PC-3 (cell line): ENCODE measurements around the gene IL20. TPM values are rescaled to one million over a fixed set of nuclear protein-coding genes. Genes with fewer than 3 reads are reported as not detected.

ENCODE experiments used
- ATAC-seq: fragments of 200-7000 bp; cut with Tn5 transposase; 2 replicates; pipeline ENCODE4 v1.9.1; 2020; ENCODE audit warnings: mild to moderate bottlenecking, moderate library complexity
- BruUV-seq: library from RNA; stranded (reverse); fragments of 400-500 nt; replicated peaks from 2 replicates; lab custom pipeline; 2021; lab: Mats Ljungman, UMichigan
- CTCF ChIA-PET: fragments of 300-600 bp; sonication (Branson Sonifier 250); formaldehyde crosslinking; loops from one replicate; lab custom pipeline; 2022; ENCODE audit warnings: antibody characterized with exemption; lab: Charles Lee
- POLR2A ChIA-PET: fragments of 300-600 bp; sonication (Branson Sonifier 250); formaldehyde crosslinking; loops from one replicate; lab custom pipeline; 2022; ENCODE audit warnings: antibody characterized with exemption; ENCODE audit not compliant: unreplicated experiment; lab: Charles Lee
- DNase-seq: peaks from one replicate; pipeline ENCODE4 v3.0.0-alpha.2; 2015
- H2AFZ ChIP-seq: fragments of 300-600 bp; sonication (generic); 2 replicates; pipeline ENCODE4 v1.6.0; 2016; ENCODE audit warnings: antibody characterized with exemption, low read length
- H3F3A ChIP-seq: fragments of 300-600 bp; sonication (generic); one replicate; pipeline ENCODE4 v1.6.0; 2017; ENCODE audit warnings: antibody characterized with exemption, low read length, control low read depth, mild to moderate bottlenecking; ENCODE audit not compliant: unreplicated experiment
- H3K27ac ChIP-seq: fragments of 300-600 bp; sonication (generic); 2 replicates; pipeline ENCODE4 v1.5.1; 2016; ENCODE audit warnings: mild to moderate bottlenecking, low read length
- H3K27me3 ChIP-seq: fragments of 300-600 bp; sonication (generic); 2 replicates; pipeline ENCODE4 v1.6.1; 2016; ENCODE audit warnings: low read length, mixed read lengths
- H3K36me3 ChIP-seq: fragments of 300-600 bp; sonication (generic); 2 replicates; pipeline ENCODE4 v1.6.1; 2016; ENCODE audit warnings: low read depth, mixed run types, low read length, mixed read lengths
- H3K4me1 ChIP-seq: fragments of 300-600 bp; sonication (generic); 2 replicates; pipeline ENCODE4 v1.5.1; 2016; ENCODE audit warnings: low read length; ENCODE audit not compliant: insufficient read depth
- H3K4me2 ChIP-seq: fragments of 300-600 bp; sonication (generic); 2 replicates; pipeline ENCODE4 v1.6.0; 2016; ENCODE audit warnings: low read length
- H3K4me3 ChIP-seq: fragments of 300-600 bp; sonication (generic); 2 replicates; pipeline ENCODE4 v1.5.1; 2016; ENCODE audit warnings: mild to moderate bottlenecking, low read length, mixed read lengths
- H3K79me2 ChIP-seq: fragments of 300-600 bp; sonication (generic); 2 replicates; pipeline ENCODE4 v1.6.1; 2017; ENCODE audit warnings: low read length, mixed read lengths
- H3K9ac ChIP-seq: fragments of 300-600 bp; sonication (generic); 2 replicates; pipeline ENCODE4 v1.6.0; 2016; ENCODE audit warnings: mild to moderate bottlenecking, low read length
- H3K9me2 ChIP-seq: fragments of 300-600 bp; sonication (generic); replicated peaks from 2 replicates; pipeline ENCODE4 v1.6.1; 2016; ENCODE audit warnings: mixed run types, low read length, mixed read lengths
- H3K9me3 ChIP-seq: fragments of 300-600 bp; sonication (generic); 2 replicates; pipeline ENCODE4 v1.6.1; 2016; ENCODE audit warnings: low read length, mixed read lengths
- H4K20me1 ChIP-seq: fragments of 300-600 bp; sonication (generic); 2 replicates; pipeline ENCODE4 v1.6.1; 2016; ENCODE audit warnings: low read length, mixed read lengths
- CTCF ChIP-seq: fragments of 300-600 bp; sonication (generic); conservative IDR thresholded peaks from 2 replicates; pipeline ENCODE4 v1.5.1; 2017; ENCODE audit warnings: antibody characterized with exemption, low read depth, mild to moderate bottlenecking, low read length
- EZH2 ChIP-seq: fragments of 300-600 bp; sonication (generic); IDR thresholded peaks from one replicate; pipeline ENCODE4 v1.6.1; 2017; ENCODE audit warnings: antibody characterized with exemption, mild to moderate bottlenecking, low read length; ENCODE audit not compliant: unreplicated experiment
- EZH2phosphoT487 ChIP-seq: fragments of 300-600 bp; sonication (generic); IDR thresholded peaks from 2 replicates; pipeline ENCODE4 v1.6.1; 2018; ENCODE audit warnings: mild to moderate bottlenecking, antibody characterized with exemption, low read length, borderline replicate concordance
- intact Hi-C: fragments of 100-400 bp; cut with micrococcal nuclease; formaldehyde crosslinking; loops from 2 replicates; pipeline ENCODE4 v1.9.0; 2023
- total RNA-seq: library from RNA; depleted of rRNA; stranded (reverse); fragments of >200 nt; gene quantifications from 2 replicates; pipeline ENCODE4 v1.2.3, GENCODE V29; 2014

IL20 gene
- total RNA-seq, 1 experiment from 2014 or later, result not detected

DNA sequence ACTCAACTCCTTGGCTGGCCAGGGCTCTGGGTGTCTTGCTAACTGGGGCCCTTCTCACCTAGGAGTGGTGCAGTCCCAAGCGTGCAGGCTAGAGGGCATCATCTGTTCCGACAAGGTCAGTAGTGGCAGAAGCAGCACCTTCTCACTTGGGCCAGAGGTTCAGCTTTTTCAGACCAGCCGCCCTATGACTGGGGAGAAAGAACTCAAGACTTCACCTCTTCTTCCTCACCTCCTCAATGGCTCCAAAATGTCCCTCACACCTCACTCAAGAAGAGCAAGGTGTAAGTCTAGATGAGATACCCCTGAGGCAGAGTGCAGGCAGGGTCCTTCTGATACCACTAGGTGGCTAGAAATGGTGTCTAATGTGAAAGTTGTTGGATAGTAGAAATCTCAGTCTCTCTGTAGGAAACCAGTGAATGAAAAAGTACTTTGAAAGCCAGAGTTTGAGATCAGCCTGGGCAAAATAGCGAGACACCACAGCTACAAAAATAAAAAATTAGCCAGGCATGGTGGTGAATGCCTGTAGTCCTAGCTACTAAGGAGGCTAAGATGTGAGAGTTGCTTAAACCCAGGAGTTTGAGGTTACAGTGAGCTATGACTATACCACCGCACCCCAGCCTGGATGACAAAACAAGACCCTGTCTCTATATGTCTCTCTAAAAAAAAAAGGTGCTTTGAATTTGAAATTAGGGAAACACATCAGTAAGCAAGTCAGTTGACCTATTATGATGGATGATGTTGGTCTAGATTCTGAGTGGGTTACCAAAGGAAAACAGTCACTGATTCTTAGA is 8.6 kb upstream of the IL20 start:
- H2AFZ ChIP-seq, result no peak overlapping the region
- intact Hi-C loops, result loop anchor here (1.0 kb wide), 1 partner anchor 55 kb away; no protein-coding TSS in a partner anchor
- ChIA-PET POLR2A (no interaction called here), CTCF (interaction anchor here (0.6 kb wide), 2 partner anchors 56 to 123 kb away, joined by 5 to 6 read pairs; no protein-coding TSS in a partner anchor)
- peak; percentile 80 for ATAC-seq
- peaks cover 5% of the 10 kb centered on the region; the same call in 1 of the 2 replicates for H3K4me1 ChIP-seq
- TF ChIP-seq CTCF (peak; percentile 85), EZH2phosphoT487 (no peak), EZH2 (no peak)
- no peaks in the 10 kb centered on the region for H3F3A ChIP-seq
- no peaks in the 10 kb centered on the region for H3K9me2 ChIP-seq
- no TSS peak for BruUV-seq
- H3K4me2 ChIP-seq, result no peak overlapping the region
- H4K20me1 ChIP-seq, result no peaks in the 10 kb centered on the region
- peak; percentile 51 for DNase-seq
- H3K36me3 ChIP-seq, result no peaks in the 10 kb centered on the region
- no peak overlapping the region for H3K9ac ChIP-seq
- H3K27ac ChIP-seq, result no peak overlapping the region
- no peaks in the 10 kb centered on the region for H3K79me2 ChIP-seq
- H3K9me3 ChIP-seq, result peaks cover 9% of the 10 kb centered on the region
- no peak overlapping the region for H3K4me3 ChIP-seq
- peaks cover 8% of the 10 kb centered on the region for H3K27me3 ChIP-seq

DNA sequence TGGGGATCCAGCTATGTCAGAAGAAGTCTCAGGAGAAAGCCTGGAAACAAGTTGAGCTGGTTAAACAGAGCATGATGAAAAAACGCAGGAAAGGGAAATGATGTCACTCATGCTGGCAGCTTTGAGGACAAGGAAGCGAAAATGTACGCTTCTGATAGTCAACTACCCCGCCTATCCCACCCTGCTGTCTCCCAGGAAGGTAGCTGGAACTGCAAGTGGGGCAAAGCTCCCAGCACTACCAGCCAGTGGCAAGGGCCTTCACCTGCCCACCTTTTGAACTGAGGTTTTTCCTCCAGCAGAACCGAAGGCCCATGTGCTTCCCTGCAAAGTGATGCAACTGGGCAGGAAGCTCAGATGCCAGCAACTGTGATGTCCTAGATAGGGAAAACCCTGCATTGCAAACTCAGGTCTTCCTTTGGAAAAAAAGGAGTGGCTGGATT is 6.3 kb upstream of the IL20 start:
- CTCF ChIA-PET, result no interaction called here
- no TSS peak for BruUV-seq
- POLR2A ChIA-PET, result interaction anchor here (0.6 to 0.7 kb wide), 3 partner anchors 31 to 664 kb away, joined by 3 to 5 read pairs (median 3); no protein-coding TSS in a partner anchor

More for the DNA sequence above, 6.3 kb upstream of the IL20 start:
- Histone ChIP-seq H3K4me2 (no peak overlapping the region), H3K27ac (no peak overlapping the region), H3K4me1 (peaks cover 5% of the 10 kb centered on the region; the same call in 1 of the 2 replicates), H4K20me1 (no peaks in the 10 kb centered on the region), H3K36me3 (no peaks in the 10 kb centered on the region), H3K4me3 (no peak overlapping the region), H3K27me3 (peaks cover 8% of the 10 kb centered on the region; the same call in 1 of the 2 replicates), H3K9me2 (no peaks in the 10 kb centered on the region), H3K79me2 (no peaks in the 10 kb centered on the region), H2AFZ (peak overlapping the region; percentile 55), H3F3A (no peaks in the 10 kb centered on the region), H3K9me3 (no peaks in the 10 kb centered on the region), H3K9ac (no peak overlapping the region)
- DNase-seq (peak; percentile 51), ATAC-seq (no peak)
- intact Hi-C loops, result no loop called here
- no peak for TF ChIP-seq EZH2
- TF ChIP-seq CTCF, result no peak
- TF ChIP-seq EZH2phosphoT487, result no peak
